ENCODE data around the gene MYH9.
"Not testable (repeated sequence)": the region's sequence is repeated elsewhere in the genome, so short reads cannot be mapped to it uniquely, and the experiment has no call there.

The MYH9 gene

GRCh38 chr22:36395055-36395849, 7.5 kb upstream of the MYH9 start:
- no peak overlapping the region for H3K4me3 ChIP-seq (ENCODE audit: low read depth, low read length)
- no peak for TF ChIP-seq CTCF (IDR thresholded peaks at IDR 0.05; ENCODE audit: low read depth, low read length)
- no peak for DNase-seq (ENCODE audit: low read depth, low spot score)
- in situ Hi-C loops (cut with HindIII; ENCODE audit: low sequenced_read_pairs): no loop called here

- no peak for TF ChIP-seq CTCF (IDR thresholded peaks at IDR 0.05; ENCODE audit: low read depth, low read length)
- no peak for DNase-seq (ENCODE audit: low read depth, low spot score)
- H3K4me3 ChIP-seq (ENCODE audit: low read depth, low read length): no peak overlapping the region
- in situ Hi-C loops (cut with HindIII; ENCODE audit: low sequenced_read_pairs): no loop called here
Measured at GRCh38 chr22:36391638-36392037, 3.9 kb upstream of the MYH9 start.

- in situ Hi-C loops (cut with HindIII; ENCODE audit: low sequenced_read_pairs); DNase-seq (ENCODE audit: low read depth, low spot score): not testable (repeated sequence)
- peak overlapping the region; percentile 47 for H3K4me3 ChIP-seq (ENCODE audit: low read depth, low read length)
Measured at GRCh38 chr22:36389122-36389521, 1.4 kb upstream of the MYH9 start.

- TF ChIP-seq CTCF (IDR thresholded peaks at IDR 0.05; ENCODE audit: low read depth, low read length): no peak
- in situ Hi-C loops (cut with HindIII; ENCODE audit: low sequenced_read_pairs): no loop called here
- no peak for DNase-seq (ENCODE audit: low read depth, low spot score)
- peak overlapping the region; percentile 97 for H3K4me3 ChIP-seq (ENCODE audit: low read depth, low read length)
Measured at GRCh38 chr22:36387709-36387958, 133 bp downstream of the MYH9 start.

- H3K4me3 ChIP-seq (ENCODE audit: low read depth, low read length): peak overlapping the region; percentile 97
- in situ Hi-C loops (cut with HindIII; ENCODE audit: low sequenced_read_pairs): no loop called here
- no peak for DNase-seq (ENCODE audit: low read depth, low spot score)
- TF ChIP-seq CTCF (IDR thresholded peaks at IDR 0.05; ENCODE audit: low read depth, low read length): no peak
Measured at GRCh38 chr22:36386900-36387708, 663 bp downstream of the MYH9 start.

- DNase-seq (ENCODE audit: low read depth, low spot score): no peak
- H3K4me3 ChIP-seq (ENCODE audit: low read depth, low read length): peak overlapping the region; percentile 97
- in situ Hi-C loops (cut with HindIII; ENCODE audit: low sequenced_read_pairs): no loop called here
- no peak for TF ChIP-seq CTCF (IDR thresholded peaks at IDR 0.05; ENCODE audit: low read depth, low read length)
Measured at GRCh38 chr22:36386351-36386899, 1.3 kb downstream of the MYH9 start.
